ENCODE measurements around the gene KRT79. TPM values are rescaled to one million over a fixed set of nuclear protein-coding genes. Genes with fewer than 3 reads are reported as not detected.

The KRT79 gene
- total RNA-seq, 3 donors from 2014 or later = not detected

- no peaks in the 10 kb centered on the region for H3K4me1 ChIP-seq (ENCODE audit: low read depth)
- TF ChIP-seq, protein P1, sequence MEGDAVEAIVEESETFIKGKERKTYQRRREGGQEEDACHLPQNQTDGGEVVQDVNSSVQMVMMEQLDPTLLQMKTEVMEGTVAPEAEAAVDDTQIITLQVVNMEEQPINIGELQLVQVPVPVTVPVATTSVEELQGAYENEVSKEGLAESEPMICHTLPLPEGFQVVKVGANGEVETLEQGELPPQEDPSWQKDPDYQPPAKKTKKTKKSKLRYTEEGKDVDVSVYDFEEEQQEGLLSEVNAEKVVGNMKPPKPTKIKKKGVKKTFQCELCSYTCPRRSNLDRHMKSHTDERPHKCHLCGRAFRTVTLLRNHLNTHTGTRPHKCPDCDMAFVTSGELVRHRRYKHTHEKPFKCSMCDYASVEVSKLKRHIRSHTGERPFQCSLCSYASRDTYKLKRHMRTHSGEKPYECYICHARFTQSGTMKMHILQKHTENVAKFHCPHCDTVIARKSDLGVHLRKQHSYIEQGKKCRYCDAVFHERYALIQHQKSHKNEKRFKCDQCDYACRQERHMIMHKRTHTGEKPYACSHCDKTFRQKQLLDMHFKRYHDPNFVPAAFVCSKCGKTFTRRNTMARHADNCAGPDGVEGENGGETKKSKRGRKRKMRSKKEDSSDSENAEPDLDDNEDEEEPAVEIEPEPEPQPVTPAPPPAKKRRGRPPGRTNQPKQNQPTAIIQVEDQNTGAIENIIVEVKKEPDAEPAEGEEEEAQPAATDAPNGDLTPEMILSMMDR (IDR thresholded peaks at IDR 0.05) = no peak
- intact Hi-C loops (cut with DNase I, micrococcal nuclease) = no loop called here
- no peaks in the 10 kb centered on the region for H3K36me3 ChIP-seq (ENCODE audit: low read depth)
- no peak for DNase-seq
- no peaks in the 10 kb centered on the region for H3K9me3 ChIP-seq
- no peak overlapping the region for H3K4me3 ChIP-seq
- ATAC-seq = no peak
Measured at GRCh38 chr12:52813203-52813819, 20.8 kb downstream of the KRT79 start.

DNA sequence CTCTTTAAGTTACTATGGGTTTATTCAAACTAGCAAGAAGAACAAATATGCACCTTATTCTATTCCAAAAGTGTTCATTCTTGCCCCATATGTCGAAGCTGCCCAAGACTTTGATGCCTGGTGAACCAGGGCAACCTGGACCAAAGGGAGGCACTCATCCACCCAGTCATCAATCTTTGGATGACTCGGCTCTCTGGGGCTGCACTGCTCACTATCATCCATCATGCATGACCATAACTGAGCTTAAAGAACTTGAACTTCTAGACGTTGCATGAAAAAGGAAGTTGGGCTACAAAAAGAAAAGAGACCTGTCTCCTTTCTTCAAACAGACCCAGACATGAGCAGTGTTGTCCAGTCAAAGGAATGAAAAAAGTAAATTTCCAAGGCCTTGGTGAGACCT, 21.4 kb downstream of the KRT79 start:
- H3K4me3 ChIP-seq = no peak overlapping the region
- no peaks in the 10 kb centered on the region for H3K36me3 ChIP-seq (ENCODE audit: low read depth)
- TF ChIP-seq, protein P1 (IDR thresholded peaks at IDR 0.05) = no peak
- intact Hi-C loops (cut with DNase I, micrococcal nuclease) = no loop called here
- no peaks in the 10 kb centered on the region for H3K4me1 ChIP-seq (ENCODE audit: low read depth)
- DNase-seq (no peak), ATAC-seq (no peak)
- H3K9me3 ChIP-seq = no peaks in the 10 kb centered on the region

GRCh38 chr12:52812073-52812400, 22.1 kb downstream of the KRT79 start:
- DNase-seq = no peak
- no peak for ATAC-seq
- TF ChIP-seq, protein P1 (IDR thresholded peaks at IDR 0.05) = no peak
- Histone ChIP-seq H3K9me3 (no peaks in the 10 kb centered on the region), H3K4me1 (ENCODE audit: low read depth) (no peaks in the 10 kb centered on the region), H3K36me3 (ENCODE audit: low read depth) (no peaks in the 10 kb centered on the region), H3K4me3 (no peak overlapping the region)
- intact Hi-C loops (cut with DNase I, micrococcal nuclease) = no loop called here

DNA sequence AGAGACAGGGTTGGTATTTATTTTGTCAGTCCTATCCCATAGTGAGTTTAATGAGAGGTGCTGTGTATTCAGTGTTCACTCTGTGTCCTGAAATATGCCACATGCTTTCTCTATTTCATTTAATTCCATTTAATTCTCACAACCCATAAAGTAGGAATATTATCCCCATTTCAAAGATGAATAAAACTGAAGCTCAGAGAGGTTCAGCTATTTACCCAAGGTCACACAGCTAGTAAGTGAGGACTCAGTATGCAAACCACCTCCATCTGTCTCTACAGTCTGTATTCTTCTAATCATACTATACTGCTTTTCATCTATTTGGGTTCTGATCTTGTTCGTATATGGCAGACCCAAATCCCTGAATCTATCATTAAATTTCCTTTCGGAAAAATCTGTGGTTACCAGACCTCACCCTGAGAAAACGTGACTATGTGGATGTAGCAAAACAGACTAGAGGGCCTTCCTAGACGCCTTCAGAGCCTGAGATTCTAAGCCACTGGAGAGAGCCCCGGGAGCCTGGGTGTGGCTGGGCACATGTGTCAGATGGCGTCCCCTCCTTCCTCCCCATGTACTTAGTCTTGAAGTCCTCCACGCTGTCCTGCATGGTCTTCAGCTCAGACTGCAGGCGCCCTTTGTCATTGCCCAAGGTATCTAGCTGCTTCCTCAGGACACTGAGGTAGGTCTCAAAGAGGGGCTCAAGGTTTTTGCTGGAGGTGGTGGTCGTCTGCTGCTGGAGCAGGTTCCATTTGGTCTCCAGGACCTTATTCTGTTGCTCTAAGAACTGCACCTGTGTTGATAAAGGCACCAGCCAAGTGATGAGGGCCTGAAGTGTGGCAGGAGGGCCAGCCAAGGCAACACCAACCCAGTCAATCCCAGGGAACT, 22.7 kb downstream of the KRT79 start:
- Histone ChIP-seq H3K9me3 (no peaks in the 10 kb centered on the region), H3K4me1 (ENCODE audit: low read depth) (no peaks in the 10 kb centered on the region), H3K4me3 (no peak overlapping the region), H3K36me3 (ENCODE audit: low read depth) (no peaks in the 10 kb centered on the region)
- DNase-seq = no peak
- TF ChIP-seq, protein P1 (IDR thresholded peaks at IDR 0.05) = no peak
- intact Hi-C loops (cut with DNase I, micrococcal nuclease) = no loop called here
- ATAC-seq = no peak

DNA sequence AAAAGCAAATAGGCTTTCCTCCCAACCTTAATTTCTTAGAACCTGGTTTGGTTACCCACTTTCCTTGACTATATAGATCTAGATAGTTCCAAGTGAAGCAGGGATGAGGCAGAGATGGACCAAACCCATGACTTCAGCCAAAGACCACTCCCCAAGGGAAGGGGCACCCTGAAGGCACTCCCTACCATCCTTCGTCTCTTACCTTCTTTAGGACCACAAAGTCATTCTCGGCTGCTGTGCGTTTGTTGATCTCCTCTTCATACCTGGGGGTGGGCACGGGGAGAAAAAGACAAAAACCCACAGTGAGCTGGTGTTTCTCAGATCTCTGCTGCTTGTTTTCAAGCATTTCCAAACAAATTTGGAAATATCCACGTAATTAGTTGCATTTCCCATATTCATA, 23.6 kb downstream of the KRT79 start:
- H3K9me3 ChIP-seq = no peaks in the 10 kb centered on the region
- no peak for ATAC-seq
- no peaks in the 10 kb centered on the region for H3K4me1 ChIP-seq (ENCODE audit: low read depth)
- DNase-seq = no peak
- TF ChIP-seq, protein P1 (IDR thresholded peaks at IDR 0.05) = no peak
- no peak overlapping the region for H3K4me3 ChIP-seq
- intact Hi-C loops (cut with DNase I, micrococcal nuclease) = no loop called here
- no peaks in the 10 kb centered on the region for H3K36me3 ChIP-seq (ENCODE audit: low read depth)

All from mucosa of descending colon (tissue), 3 donors.